GM21423 (cell line): ENCODE measurements around the gene CSRP1.
"Not testable (repeated sequence)": the region's sequence is repeated elsewhere in the genome, so short reads cannot be mapped to it uniquely, and the experiment has no call there.

Experiments
- ATAC-seq: cut with Tn5 transposase; IDR thresholded peaks from one replicate; pipeline ENCODE4 v1.9.1; 2021; ENCODE audit warnings: mild to moderate bottlenecking, moderate library complexity; ENCODE audit not compliant: unreplicated experiment

CSRP1 gene

GRCh38 chr1:201499795-201500669 lies 6.9 kb downstream of the CSRP1 start:
- ATAC-seq = no peak

DNA sequence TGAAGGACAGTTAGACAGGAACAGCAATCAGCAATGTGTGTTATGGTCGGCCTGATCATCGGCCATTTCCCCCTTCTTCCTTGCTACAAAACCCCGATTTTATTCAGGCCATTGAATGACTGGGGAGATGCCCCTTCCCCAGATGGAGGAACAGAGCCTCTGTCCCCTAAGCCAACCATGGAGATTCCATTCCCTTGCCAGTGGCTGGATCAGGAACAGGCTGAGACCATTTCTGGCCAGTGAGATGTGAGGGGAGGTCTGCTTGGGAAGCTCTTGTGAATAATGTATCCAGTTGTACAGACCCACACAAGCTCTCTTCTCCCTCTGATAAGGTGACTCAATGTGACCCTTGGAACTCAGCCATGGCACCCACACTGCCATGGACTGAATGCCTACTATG lies 7.7 kb downstream of the CSRP1 start:
- ATAC-seq = no peak

DNA sequence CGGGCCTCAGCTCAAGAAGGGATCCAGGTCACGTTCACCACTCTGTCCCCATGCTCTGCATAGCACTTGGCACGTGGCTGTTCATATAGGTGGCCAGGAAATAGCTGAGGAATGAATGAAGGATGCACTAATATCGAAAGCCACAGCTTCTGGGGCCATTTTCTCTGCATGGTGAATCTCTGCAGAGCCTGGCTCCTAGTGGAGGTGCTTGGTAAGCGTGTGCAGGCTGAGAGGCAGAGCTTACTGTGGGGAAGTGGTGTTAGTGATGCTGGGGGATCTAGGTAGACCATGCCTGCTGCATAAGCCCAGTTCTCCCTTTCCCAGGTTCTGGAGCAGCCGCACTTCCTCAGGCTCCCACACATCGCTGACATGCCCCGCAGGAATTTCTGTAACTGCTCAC lies 8.3 kb downstream of the CSRP1 start:
- ATAC-seq = no peak

GRCh38 chr1:201497935-201498509 lies 8.9 kb downstream of the CSRP1 start:
- no peak for ATAC-seq

GRCh38 chr1:201496296-201496690 lies 10.6 kb downstream of the CSRP1 start:
- ATAC-seq = no peak

DNA sequence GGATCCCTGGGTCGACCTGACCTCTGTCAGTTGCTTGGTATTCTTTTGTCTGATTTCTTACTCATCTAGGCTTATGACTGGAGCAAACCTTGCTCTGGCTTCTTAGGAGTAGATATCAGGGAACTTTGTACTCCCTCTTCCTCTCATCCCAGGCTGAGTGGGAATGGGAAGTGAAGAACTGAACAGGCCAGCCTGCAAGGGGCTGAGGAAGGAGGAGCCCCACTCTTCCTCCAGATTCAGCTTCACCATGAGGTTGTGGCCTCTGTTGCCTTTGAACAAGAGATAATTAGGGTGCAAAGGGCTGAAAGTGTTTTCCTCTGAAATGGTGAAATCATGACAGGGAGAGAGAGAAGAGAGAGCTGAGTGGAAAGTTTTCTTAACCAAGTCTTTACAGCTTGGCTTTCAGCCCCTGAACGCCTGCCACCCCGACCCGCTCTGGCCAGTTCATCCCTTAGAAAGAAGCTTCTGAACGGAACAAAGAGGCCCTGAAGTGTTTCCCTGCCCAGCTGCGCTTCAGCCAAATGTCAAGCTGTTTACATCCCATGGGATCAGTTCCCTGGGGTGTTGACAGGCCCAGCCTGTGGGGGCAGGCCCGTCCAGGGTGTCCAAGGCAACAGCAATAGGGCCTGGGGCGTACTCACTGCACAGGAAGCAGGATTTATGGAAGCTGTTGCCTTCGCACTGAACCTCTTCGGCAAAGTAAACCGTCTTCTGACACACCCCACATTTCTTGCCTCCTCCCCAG lies 11.2 kb downstream of the CSRP1 start:
- ATAC-seq = no peak

DNA sequence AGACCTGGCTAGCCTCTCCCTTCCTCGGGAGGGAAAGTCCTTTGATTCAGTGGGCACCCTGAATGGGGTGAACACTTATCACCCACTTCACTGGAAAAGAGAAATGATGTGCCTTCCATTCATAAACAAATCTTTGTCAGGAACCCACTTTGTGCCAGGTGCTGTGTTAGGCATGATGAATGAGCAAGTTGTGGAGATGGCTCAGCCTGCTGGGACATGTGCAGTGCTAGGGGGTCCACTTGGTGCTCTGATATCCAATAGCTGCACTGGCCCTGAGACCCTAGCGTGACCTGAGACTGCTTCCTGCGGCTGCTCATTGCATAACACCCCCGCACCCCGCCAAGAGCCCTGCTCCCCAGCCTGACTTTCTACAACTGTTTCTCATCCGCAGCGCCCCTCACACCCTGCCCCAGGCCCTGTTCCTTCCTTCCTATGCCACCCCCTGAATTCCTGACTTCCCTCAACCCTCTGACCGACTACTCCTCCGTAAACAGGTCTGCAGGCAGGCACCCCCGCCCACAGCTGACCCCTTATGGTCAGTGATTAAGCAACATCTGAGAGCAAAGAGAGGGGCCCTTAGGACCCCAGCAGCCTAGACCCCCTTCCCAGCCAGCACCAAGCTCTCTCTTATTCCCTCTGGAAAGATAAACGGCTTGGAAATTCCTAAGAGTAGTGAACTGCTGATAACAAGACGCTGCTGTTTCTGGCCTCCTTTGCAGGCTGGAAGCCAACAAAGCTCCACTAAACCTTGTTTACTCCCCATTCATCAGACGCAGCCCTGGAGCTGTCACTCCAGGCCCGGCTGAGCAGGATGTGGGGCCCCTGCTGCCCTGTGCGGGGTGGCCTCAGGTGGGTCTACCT lies 12.9 kb downstream of the CSRP1 start:
- no peak for ATAC-seq

DNA sequence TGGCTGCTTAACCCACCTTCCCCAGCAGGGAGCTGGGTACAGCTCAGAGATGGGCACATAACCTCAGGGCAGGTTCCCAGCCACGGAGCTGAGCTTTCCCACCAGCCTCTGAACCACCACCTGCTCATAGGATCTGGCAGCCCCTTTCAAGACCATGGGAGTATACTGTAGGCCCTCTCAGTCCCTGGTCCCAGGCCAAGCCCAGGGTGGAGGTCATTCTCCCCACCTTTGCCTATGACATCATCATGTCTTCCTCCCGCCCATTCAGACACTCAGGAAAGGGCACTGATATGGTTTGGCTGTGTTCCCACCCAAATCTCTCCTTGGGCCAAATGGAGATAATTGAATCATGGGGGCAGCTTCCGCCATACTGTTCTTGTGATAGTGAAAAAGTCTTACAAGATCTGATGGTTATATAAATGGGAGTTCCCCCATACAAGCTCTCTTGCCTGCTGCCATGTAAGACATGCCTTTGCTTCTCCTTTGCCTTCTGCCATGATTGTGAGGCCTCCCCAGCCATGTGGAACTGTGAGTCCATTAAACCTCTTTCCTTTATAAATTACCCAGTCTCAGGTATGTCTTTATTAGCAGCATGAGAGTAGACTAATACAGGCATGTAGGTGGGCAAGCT lies 13.8 kb downstream of the CSRP1 start:
- ATAC-seq = not testable (repeated sequence)

- ATAC-seq = no peak
Measured at GRCh38 chr1:201491896-201492511, 14.9 kb downstream of the CSRP1 start.

DNA sequence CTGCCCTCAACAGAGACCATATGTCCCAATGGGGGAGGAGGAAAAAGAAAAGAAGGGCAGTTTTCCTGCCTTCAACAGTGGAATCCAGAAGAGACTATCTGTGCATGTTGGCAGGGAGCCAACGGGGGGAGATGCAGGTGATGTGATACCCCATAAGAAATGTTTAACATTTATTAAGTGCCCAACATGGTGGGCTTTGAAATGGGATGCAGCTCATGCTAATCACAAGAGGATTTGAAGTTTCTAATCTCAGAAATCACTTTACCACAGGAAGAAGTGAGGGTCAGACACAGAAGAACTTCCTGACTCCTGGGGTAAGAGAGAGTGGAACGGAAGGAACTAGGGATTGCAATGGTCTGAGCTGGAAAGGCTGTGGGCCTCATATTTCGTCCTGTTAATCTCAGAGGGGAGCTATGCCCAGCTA lies 16.2 kb downstream of the CSRP1 start:
- ATAC-seq = no peak

DNA sequence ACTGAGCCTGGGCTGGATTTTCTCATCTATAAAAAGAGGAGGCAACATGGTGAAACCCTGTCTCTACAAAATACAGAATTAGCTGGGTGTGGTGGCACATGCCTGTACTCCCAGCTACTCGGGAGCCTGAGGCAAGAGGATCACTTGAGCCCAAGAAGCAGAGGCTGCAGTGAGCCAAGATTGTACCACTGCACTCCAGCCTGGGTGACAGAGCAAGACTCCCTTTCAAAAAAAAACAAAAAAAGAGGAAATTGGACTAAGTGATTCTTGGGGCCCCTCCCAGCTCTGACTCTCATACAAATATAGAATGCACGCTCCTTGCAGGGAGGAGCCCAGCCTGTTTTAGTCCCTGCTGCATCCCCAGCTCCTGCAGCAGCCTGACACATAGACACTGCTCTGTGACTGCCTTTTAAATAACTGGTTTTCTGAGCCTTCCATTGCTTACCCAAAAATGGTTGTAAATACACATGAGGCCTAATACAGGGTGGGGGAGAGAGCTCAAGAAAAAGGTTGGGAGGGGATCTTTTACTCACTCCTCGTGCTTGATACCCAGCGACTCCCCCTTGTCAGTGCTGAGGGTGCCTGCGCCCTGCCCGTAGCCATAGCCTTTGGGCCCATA lies 17.2 kb downstream of the CSRP1 start:
- no peak for ATAC-seq

DNA sequence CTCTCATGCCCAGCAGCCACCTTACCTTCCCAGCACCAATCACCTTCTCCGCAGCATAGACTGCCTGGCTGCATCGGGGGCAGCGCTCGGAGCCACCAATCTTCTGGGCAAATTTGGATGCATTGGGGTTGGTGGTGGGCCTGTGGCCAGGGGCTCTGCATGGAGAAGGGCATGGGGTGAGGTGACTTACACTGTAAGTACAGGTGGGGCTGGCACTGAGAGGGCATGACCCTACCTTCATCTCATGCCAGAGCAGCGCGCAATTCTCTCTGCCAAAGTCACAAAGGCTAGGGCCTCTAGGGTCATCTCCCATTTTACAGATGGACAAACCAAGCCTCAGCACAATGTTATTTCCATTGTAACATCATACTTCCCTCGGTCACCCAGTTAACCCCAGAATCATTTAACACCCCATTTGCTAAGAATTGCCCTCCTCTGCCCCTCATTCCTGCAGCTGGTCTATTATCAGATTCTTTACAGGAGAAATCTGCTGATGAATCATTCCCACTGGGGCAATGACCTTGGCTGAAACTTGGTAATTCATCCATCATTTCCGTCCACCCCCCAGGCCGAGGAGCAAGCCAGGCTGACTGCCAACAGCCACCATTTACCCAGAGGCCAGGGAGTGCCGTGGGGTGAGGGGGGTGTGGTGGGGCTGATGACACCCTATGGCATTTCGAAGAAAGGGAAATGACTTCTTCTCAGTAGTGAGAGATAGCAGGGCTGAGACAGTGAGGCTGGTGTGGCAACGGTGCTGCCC lies 17.9 kb downstream of the CSRP1 start:
- no peak for ATAC-seq

DNA sequence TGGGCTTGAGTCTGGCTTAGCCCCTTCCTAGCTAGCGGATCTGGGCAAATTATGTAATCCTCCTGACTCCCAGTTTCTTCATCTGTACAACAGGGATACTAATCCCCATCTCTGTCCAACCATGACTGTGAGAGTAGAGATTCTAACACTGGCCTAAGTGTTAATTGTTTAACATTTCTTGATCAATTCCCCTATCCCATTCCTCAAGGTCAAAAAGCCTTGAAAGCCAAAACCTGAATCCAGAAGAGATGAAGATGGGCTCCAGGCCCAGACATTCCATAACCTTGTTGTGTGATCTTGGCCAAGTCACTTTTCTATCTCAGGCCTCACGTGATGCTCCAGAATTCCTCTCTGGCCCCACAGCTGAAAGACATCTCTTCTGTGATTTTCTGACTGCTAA lies 19.2 kb downstream of the CSRP1 start:
- no peak for ATAC-seq

- no peak for ATAC-seq
Measured at GRCh38 chr1:201486187-201486586, 20.7 kb downstream of the CSRP1 start.

DNA sequence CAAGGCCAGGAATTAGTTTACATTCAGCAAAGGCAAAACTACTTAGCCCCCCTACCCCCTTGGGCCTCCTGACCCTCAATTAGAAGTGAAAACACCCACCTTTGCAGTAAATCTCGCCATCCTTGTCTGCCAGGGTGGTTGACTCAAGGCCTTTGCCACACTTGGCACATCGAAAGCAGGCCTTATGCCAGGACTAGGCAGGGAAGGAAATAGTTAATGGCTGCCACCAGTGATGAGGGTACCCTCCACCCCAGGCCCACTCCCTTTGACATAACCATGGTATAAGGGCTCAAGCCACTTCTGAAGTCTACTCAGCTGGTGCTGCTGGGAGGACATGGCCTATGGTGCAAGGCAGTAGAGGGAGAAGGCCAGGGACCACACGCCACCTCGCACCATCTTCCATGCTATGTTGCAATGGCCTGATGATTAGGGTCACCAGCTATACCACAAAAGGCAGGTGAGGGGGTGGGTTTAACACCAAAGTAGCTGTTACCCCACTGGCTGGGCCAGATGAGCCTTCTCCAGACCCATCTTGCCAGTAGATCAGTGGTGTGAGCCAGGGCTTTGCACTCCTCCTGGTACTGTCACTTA lies 21.6 kb downstream of the CSRP1 start:
- ATAC-seq = no peak

DNA sequence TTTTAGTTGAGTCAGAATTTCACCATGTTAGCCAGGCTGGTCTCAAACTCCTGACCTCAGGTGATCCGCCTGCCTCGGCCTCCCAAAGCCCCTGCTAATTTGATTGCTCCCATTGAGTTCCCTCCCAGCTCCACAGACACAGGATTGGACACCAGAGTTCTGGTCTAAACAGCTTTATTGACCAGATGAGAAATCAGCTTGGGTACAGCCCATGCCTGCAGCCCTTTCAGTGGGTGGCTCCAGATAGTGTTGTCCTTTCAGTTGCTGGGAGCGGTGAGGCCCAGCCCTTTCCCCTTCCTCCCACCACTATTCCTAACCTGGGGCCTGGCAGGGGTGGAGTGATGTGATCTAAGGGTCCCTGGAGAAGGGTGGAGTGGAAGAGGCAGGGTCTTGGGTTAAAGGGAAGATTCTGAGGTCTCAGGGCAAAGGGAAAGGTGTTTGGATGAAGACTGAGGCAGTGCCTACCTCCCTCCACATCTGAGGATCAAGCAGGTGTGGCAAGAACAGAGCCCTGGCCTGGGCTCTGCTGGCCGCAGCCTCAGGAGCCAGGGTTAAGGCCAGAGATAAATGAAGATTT lies 23.5 kb downstream of the CSRP1 start:
- no peak for ATAC-seq

GRCh38 chr1:201482755-201483154 lies 24.2 kb downstream of the CSRP1 start:
- ATAC-seq = no peak
